Naive thymus-derived CD4-positive, alpha-beta T cell (primary cell): ENCODE results near the gene TMEM132E. TPM values are rescaled to one million over a fixed set of nuclear protein-coding genes. Genes with fewer than 3 reads are reported as not detected.

Experiments
- ATAC-seq: fragments of 150-1000 bp; cut with Tn5 transposase; 2 replicates; pipeline ENCODE4 v1.10.0; 2021; ENCODE audit warnings: mild to moderate bottlenecking, moderate library complexity
- CTCF ChIA-PET: fragments of 350-600 bp; sonication (Branson Sonifier 250); formaldehyde crosslinking; loops from one replicate; lab custom pipeline; 2021; ENCODE audit warnings: antibody characterized with exemption; lab: Charles Lee
- POLR2A ChIA-PET: fragments of 350-600 bp; sonication (Branson Sonifier 250); formaldehyde crosslinking; loops from one replicate; lab custom pipeline; 2021; ENCODE audit warnings: antibody characterized with exemption, inconsistent platforms; lab: Charles Lee
- DNase-seq, 9 donors: peaks; one replicate each; pipeline versions ENCODE4 v3.0.0 to v3.0.0-alpha.2; 2020 to 2022; ENCODE audit warnings: mixed read lengths in 1 of 9
- H3K27ac ChIP-seq: one replicate; pipeline ENCODE4 v1.7.0; 2013; ENCODE audit warnings: mild to moderate bottlenecking, low read depth, low read length, moderate library complexity
- H3K27me3 ChIP-seq, 2 donors: one replicate each; pipeline ENCODE4 v1.7.0; 2013; ENCODE audit warnings: low read length in 2 of 2, mild to moderate bottlenecking in 2 of 2, moderate library complexity in 2 of 2; ENCODE audit not compliant: control insufficient read depth in 2 of 2, insufficient read depth in 2 of 2
- H3K36me3 ChIP-seq, 3 experiments: 1 replicate in 2 of 3; 2 replicates in 1 of 3; pipeline ENCODE4 v1.7.0; 2013; ENCODE audit warnings: low read length in 3 of 3, mild to moderate bottlenecking in 3 of 3, moderate library complexity in 1 of 3; ENCODE audit not compliant: insufficient read depth in 3 of 3, control insufficient read depth in 2 of 3
- H3K4me1 ChIP-seq, 2 donors: one replicate each; pipeline ENCODE4 v1.7.0; 2013; ENCODE audit warnings: low read length in 2 of 2, mild to moderate bottlenecking in 2 of 2, moderate library complexity in 1 of 2; ENCODE audit not compliant: control insufficient read depth in 2 of 2, insufficient read depth in 2 of 2
- H3K4me3 ChIP-seq: 2 replicates; pipeline ENCODE4 v1.7.0; 2013; ENCODE audit warnings: mild to moderate bottlenecking, low read length
- H3K9me3 ChIP-seq, 3 experiments: 1 replicate in 2 of 3; 2 replicates in 1 of 3; pipeline ENCODE4 v1.7.0; 2013; ENCODE audit warnings: low read length in 3 of 3; ENCODE audit not compliant: control insufficient read depth in 2 of 3
- H3K27ac Mint-ChIP-seq, 9 donors: one replicate each; pipeline ENCODE4 v1.8.0; 2020 to 2022; ENCODE audit warnings: mixed read lengths in 9 of 9, mild to moderate bottlenecking in 8 of 9, moderate library complexity in 5 of 9, inconsistent platforms in 2 of 9
- H3K27me3 Mint-ChIP-seq, 5 donors: one replicate each; pipeline ENCODE4 v1.8.0; 2021 to 2022; ENCODE audit warnings: mixed read lengths in 5 of 5, mild to moderate bottlenecking in 1 of 5
- H3K36me3 Mint-ChIP-seq, 5 donors: one replicate each; pipeline ENCODE4 v1.8.0; 2020 to 2022; ENCODE audit warnings: mixed read lengths in 5 of 5, mild to moderate bottlenecking in 3 of 5, inconsistent platforms in 1 of 5
- H3K4me1 Mint-ChIP-seq, 7 donors: one replicate each; pipeline ENCODE4 v1.8.0; 2020 to 2022; ENCODE audit warnings: mixed read lengths in 7 of 7, mild to moderate bottlenecking in 3 of 7, inconsistent platforms in 1 of 7
- H3K4me3 Mint-ChIP-seq, 10 donors: one replicate each; pipeline ENCODE4 v1.8.0; 2020 to 2022; ENCODE audit warnings: mild to moderate bottlenecking in 10 of 10, mixed read lengths in 10 of 10, moderate library complexity in 6 of 10, inconsistent platforms in 2 of 10
- H3K9me3 Mint-ChIP-seq, 11 donors: one replicate each; pipeline ENCODE4 v1.8.0; 2020 to 2022; ENCODE audit warnings: mixed read lengths in 11 of 11, mild to moderate bottlenecking in 4 of 11, inconsistent platforms in 1 of 11, moderate library complexity in 1 of 11
- intact Hi-C, 2 donors: fragments of 100-400 bp; cut with micrococcal nuclease; formaldehyde crosslinking; loops; one replicate each; pipeline ENCODE4 v1.15.1; 2023
- polyA plus RNA-seq, 2 donors: library from polyadenylated mRNA; unstranded; fragments of 300-500 nt; fragmentation: Illumina TruSeq; gene quantifications; one replicate each; pipeline ENCODE4 v1.2.3, GENCODE V29; 2021
- total RNA-seq, 6 experiments: library from RNA in 5 of 6; stranded (reverse) in 5 of 6; gene quantifications; 1 replicate in 5 of 6; 2 replicates in 1 of 6; pipeline ENCODE4 v1.2.3 and lab custom pipeline; 2021 to 2026

TMEM132E gene
- total and polyA plus RNA-seq, 7 experiments from 2014 or later: 0.10 to 0.89 (median 0.35) TPM; not detected in 1

DNA sequence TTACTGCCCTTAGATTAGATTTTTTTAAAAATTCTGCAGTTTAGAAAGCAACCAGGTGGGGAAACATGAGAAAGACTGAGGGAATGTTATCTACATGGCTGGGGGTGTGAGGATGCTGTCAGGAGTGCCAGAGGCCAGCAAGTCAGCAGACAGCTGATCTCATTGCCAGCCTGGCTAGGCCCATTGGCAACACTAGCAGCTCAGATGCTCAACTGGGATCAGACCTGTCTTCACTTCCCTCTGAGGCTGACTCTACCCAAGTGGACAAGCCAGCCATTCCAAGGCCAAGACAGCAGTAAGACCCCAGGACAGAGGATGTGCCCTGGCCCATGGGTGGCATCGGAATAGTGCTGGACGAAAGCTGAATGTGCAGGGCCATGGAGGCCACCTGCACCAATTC lies 96.2 kb downstream of the TMEM132E start:
- H3K27me3 Mint-ChIP-seq: peaks cover 0 to 31% (median 15%) of the 10 kb centered on the region in 5 donors
- no peak overlapping the region for H3K4me3 ChIP-seq
- CTCF ChIA-PET: no interaction called here
- no peak overlapping the region for H3K4me3 Mint-ChIP-seq
- no peaks in the 10 kb centered on the region for H3K27me3 ChIP-seq
- H3K4me1 Mint-ChIP-seq: no peaks in the 10 kb centered on the region
- no peaks in the 10 kb centered on the region for H3K36me3 ChIP-seq
- POLR2A ChIA-PET: no interaction called here
- H3K9me3 Mint-ChIP-seq: peaks cover 0 to 6% (median 0%) of the 10 kb centered on the region in 11 donors
- ATAC-seq: no peak
- no peaks in the 10 kb centered on the region for H3K36me3 Mint-ChIP-seq
- no peak overlapping the region for H3K27ac ChIP-seq
- no peak overlapping the region for H3K27ac Mint-ChIP-seq
- no peaks in the 10 kb centered on the region for H3K9me3 ChIP-seq
- no peak for DNase-seq
- no peaks in the 10 kb centered on the region for H3K4me1 ChIP-seq
- intact Hi-C loops: no loop called here

DNA sequence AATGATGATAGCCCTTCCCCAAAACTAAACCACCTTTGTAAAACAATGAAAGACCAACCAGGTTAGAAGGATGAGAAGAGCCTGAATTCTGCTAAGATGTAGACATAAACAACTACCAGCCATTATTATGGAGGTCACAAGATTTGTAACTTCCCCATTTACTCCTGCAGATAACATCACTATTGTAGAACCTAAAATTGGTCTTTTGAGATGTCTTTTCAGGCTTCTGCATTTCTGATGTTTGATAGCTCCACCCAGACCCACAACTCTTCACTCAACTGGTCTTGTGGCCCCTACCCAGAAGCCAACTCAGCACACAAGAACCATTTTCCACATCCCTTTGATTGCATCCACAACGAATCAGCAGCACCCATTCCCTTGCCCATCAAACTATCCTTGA lies 100.8 kb downstream of the TMEM132E start:
- no peak overlapping the region for H3K27ac ChIP-seq
- POLR2A ChIA-PET: no interaction called here
- Mint-ChIP-seq H3K4me3 (no peak overlapping the region), H3K27ac (no peak overlapping the region), H3K4me1 (no peaks in the 10 kb centered on the region), H3K36me3 (no peaks in the 10 kb centered on the region), H3K27me3 (peaks cover 3 to 49% (median 23%) of the 10 kb centered on the region in 5 donors), H3K9me3 (peaks cover 0 to 9% (median 1%) of the 10 kb centered on the region in 11 donors)
- H3K4me1 ChIP-seq: no peaks in the 10 kb centered on the region
- no peaks in the 10 kb centered on the region for H3K36me3 ChIP-seq
- intact Hi-C loops: no loop called here
- ATAC-seq (no peak), DNase-seq (no peak)
- CTCF ChIA-PET: no interaction called here
- H3K4me3 ChIP-seq: no peak overlapping the region
- H3K27me3 ChIP-seq: no peaks in the 10 kb centered on the region
- no peaks in the 10 kb centered on the region for H3K9me3 ChIP-seq

DNA sequence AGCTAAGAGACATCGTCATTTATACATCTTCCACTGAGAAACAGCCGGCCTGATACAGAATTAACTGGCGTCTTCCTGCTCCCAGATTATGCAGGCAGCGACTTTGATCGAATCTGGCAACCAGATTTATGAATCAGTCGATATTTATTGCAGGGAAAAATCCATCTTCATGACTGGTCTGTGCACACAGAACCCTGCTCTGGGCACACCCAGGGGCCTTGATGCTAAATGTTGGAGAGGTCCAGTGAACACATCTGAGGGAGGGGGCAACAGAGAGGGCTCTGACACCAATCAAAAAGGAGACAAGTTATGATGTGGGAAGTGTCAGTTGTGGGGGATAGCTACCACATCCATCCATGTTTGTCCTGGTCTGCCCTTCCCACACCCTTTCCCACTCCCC lies 102.9 kb downstream of the TMEM132E start:
- DNase-seq (no peak), ATAC-seq (no peak)
- peaks cover 0 to 14% (median 4%) of the 10 kb centered on the region in 11 donors for H3K9me3 Mint-ChIP-seq
- intact Hi-C loops: no loop called here
- Histone ChIP-seq H3K36me3 (no peaks in the 10 kb centered on the region), H3K4me1 (no peaks in the 10 kb centered on the region), H3K4me3 (no peak overlapping the region), H3K27ac (no peak overlapping the region), H3K9me3 (no peaks in the 10 kb centered on the region), H3K27me3 (no peaks in the 10 kb centered on the region)
- H3K4me1 Mint-ChIP-seq: no peaks in the 10 kb centered on the region
- H3K4me3 Mint-ChIP-seq: no peak overlapping the region
- peaks cover 0 to 4% (median 0%) of the 10 kb centered on the region in 5 donors for H3K36me3 Mint-ChIP-seq
- ChIA-PET CTCF (no interaction called here), POLR2A (no interaction called here)
- H3K27ac Mint-ChIP-seq: no peak overlapping the region
- peaks cover 6 to 39% (median 31%) of the 10 kb centered on the region in 5 donors for H3K27me3 Mint-ChIP-seq

DNA sequence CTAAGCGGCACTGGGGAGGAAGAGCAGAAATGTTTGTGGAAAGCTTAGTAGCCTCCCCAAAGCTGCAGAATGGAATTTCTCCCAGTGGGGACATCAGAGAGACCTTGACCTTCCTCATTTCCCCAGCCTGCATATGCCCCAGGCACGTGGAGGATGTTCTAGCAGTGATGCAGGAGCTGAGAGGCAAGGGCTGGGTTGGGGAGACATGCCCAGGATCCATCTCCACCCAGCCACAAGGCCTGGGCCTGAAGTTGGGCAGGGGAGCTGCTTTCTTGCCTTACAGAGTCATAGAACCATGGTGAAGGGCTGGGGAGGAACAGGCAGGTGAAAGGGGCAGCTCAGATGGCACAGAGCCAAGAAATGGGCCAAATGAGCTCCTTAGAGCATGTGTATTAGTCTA lies 104.0 kb downstream of the TMEM132E start:
- Mint-ChIP-seq H3K9me3 (peaks cover 0 to 20% (median 11%) of the 10 kb centered on the region in 11 donors), H3K27ac (no peak overlapping the region), H3K36me3 (peaks cover 0 to 11% (median 4%) of the 10 kb centered on the region in 5 donors), H3K27me3 (peaks cover 6 to 44% (median 35%) of the 10 kb centered on the region in 5 donors), H3K4me1 (no peaks in the 10 kb centered on the region), H3K4me3 (no peak overlapping the region)
- intact Hi-C loops: no loop called here
- Histone ChIP-seq H3K27me3 (no peaks in the 10 kb centered on the region), H3K36me3 (no peaks in the 10 kb centered on the region), H3K27ac (no peak overlapping the region), H3K4me3 (no peak overlapping the region), H3K9me3 (no peaks in the 10 kb centered on the region), H3K4me1 (no peaks in the 10 kb centered on the region)
- ATAC-seq (no peak), DNase-seq (no peak)
- POLR2A ChIA-PET: no interaction called here
- CTCF ChIA-PET: no interaction called here

Other genes starting within 250 kb of the TMEM132E start
- gene CCL13, start 223.1 kb upstream of the TMEM132E start, total RNA-seq: not detected
- gene CCL13, start 223.1 kb upstream of the TMEM132E start, polyA plus RNA-seq: not detected
- 10 to 100 TPM in 1 of 5 experiments, not detected in 4; 17.4 TPM for gene CCL1, start 216.3 kb upstream of the TMEM132E start, total RNA-seq
- not detected for gene CCL1, start 216.3 kb upstream of the TMEM132E start, polyA plus RNA-seq